Naive B cell (primary cell): ENCODE measurements around the gene RAB44. TPM values are rescaled to one million over a fixed set of nuclear protein-coding genes. Genes with fewer than 3 reads are reported as not detected.
"Not testable (repeated sequence)": the region's sequence is repeated elsewhere in the genome, so short reads cannot be mapped to it uniquely, and the experiment has no call there.

Experiments used
- ATAC-seq, 2 donors: fragments of 150-1000 bp; cut with Tn5 transposase; 2 replicates each; pipeline ENCODE4 v1.10.0; 2021; ENCODE audit warnings: low read depth in 2 of 2, mild to moderate bottlenecking in 2 of 2, moderate library complexity in 2 of 2
- DNase-seq: peaks from one replicate; pipeline ENCODE4 v3.0.0; 2022
- H3K27ac Mint-ChIP-seq, 6 donors: one replicate each; pipeline ENCODE4 v1.8.0; 2020 to 2022; ENCODE audit warnings: mild to moderate bottlenecking in 6 of 6, mixed read lengths in 6 of 6, moderate library complexity in 5 of 6, inconsistent platforms in 2 of 6
- H3K27me3 Mint-ChIP-seq, 3 donors: one replicate each; pipeline ENCODE4 v1.8.0; 2021 to 2022; ENCODE audit warnings: mixed read lengths in 3 of 3, mild to moderate bottlenecking in 1 of 3
- H3K36me3 Mint-ChIP-seq, 2 donors: one replicate each; pipeline ENCODE4 v1.8.0; 2020 to 2022; ENCODE audit warnings: mixed read lengths in 2 of 2, inconsistent platforms in 1 of 2, mild to moderate bottlenecking in 1 of 2
- H3K4me1 Mint-ChIP-seq, 3 donors: one replicate each; pipeline ENCODE4 v1.8.0; 2020 to 2022; ENCODE audit warnings: mixed read lengths in 3 of 3, inconsistent platforms in 1 of 3, mild to moderate bottlenecking in 1 of 3, moderate library complexity in 1 of 3
- H3K4me3 Mint-ChIP-seq, 8 donors: one replicate each; pipeline ENCODE4 v1.8.0; 2020 to 2022; ENCODE audit warnings: mild to moderate bottlenecking in 8 of 8, mixed read lengths in 8 of 8, moderate library complexity in 8 of 8, inconsistent platforms in 2 of 8
- H3K9me3 Mint-ChIP-seq, 7 donors: one replicate each; pipeline ENCODE4 v1.8.0; 2020 to 2022; ENCODE audit warnings: mixed read lengths in 7 of 7, mild to moderate bottlenecking in 5 of 7, inconsistent platforms in 2 of 7, moderate library complexity in 1 of 7
- polyA plus RNA-seq, 6 donors: library from polyadenylated mRNA; unstranded; fragments of 300-500 nt; fragmentation: Illumina TruSeq; gene quantifications; one replicate each; pipeline ENCODE4 v1.2.3, GENCODE V29; 2021; ENCODE audit warnings: low read depth in 6 of 6

Gene RAB44, protein sequence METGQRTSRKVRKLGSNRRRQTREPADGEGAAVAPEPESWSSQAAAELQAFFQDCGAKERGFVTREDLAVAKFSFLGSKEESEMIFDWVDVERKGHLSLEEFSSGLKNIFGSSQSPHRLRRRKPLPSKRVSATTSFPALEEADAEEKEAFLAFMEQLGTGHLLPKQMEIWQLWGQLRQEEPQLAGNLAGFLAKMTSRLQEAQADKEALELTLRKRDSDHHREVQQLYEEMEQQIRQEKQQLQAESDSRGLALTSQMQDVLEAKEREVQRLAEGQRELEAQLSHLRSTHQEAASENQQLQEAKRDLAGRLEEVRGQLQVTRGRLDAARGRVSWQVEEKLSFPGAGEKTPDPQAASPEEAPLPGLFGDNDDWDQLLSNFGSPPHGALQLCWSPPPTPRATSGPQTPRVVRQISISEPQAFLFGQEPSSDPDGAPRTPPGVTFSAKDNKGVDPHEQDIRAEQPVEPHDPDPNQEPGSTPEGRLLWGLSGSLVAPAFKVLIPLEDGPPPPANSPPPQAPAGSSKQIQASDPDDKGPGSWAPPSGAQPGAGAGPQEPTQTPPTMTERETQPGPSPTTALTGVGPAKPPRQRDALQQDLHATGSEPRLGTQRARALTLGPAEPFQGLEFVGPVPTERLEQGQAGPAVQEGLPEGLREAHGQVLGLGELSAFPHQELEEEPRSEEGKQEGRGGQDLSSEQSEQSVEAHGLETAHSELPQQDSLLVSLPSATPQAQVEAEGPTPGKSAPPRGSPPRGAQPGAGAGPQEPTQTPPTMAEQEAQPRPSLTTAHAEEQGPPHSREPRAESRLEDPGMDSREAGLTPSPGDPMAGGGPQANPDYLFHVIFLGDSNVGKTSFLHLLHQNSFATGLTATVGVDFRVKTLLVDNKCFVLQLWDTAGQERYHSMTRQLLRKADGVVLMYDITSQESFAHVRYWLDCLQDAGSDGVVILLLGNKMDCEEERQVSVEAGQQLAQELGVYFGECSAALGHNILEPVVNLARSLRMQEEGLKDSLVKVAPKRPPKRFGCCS
- polyA plus RNA-seq, result not detected

GRCh38 chr6:36697481-36697903, at the start of gene RAB44:
RAB44 (plus strand) TSS chr6:36697826; CDS start chr6:36704236, 6,410 bp downstream.
- peaks cover 0 to 6% of the 10 kb centered on the region in 2 donors for H3K36me3 Mint-ChIP-seq
- peaks cover 57 to 75% (median 68%) of the 10 kb centered on the region in 3 donors for H3K4me1 Mint-ChIP-seq
- no peaks in the 10 kb centered on the region for H3K27me3 Mint-ChIP-seq
- no peaks in the 10 kb centered on the region for H3K9me3 Mint-ChIP-seq
- H3K27ac Mint-ChIP-seq, result peak within 1 kb of the TSS in 4 of 6 donors; percentile 69 to 91 (median 84)
- ATAC-seq (no peak), DNase-seq (no peak)
- H3K4me3 Mint-ChIP-seq, result peak within 1 kb of the TSS in 3 of 8 donors; percentile 2 to 70 (median 60)

DNA sequence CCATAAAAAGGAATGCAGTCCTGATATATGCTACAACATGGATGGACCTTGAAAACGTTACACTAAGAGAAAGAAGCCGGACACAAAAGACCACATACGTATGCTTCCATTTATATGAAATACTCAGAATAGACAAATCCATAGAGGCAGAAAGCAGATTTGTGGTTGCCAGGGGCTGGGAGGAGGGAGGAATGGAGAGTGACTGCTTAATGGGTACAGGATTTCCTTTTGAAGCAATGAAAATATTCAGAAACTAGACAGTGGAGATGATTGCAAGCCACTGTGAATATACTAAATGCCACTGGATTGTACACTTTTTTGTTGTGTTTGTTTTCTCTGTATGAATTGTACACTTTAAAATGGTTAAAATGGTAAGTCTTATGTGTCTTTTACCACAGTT, 48.5 kb upstream of the RAB44 start:
- no peak overlapping the region for H3K4me3 Mint-ChIP-seq
- no peak for ATAC-seq
- peak overlapping the region in 2 of 6 donors; percentile 12 to 34 for H3K27ac Mint-ChIP-seq
- H3K27me3 Mint-ChIP-seq, result no peaks in the 10 kb centered on the region
- no peak for DNase-seq
- H3K9me3 Mint-ChIP-seq, result no peaks in the 10 kb centered on the region
- H3K4me1 Mint-ChIP-seq, result peaks cover 20 to 34% (median 26%) of the 10 kb centered on the region in 3 donors
- H3K36me3 Mint-ChIP-seq, result no peaks in the 10 kb centered on the region

GRCh38 chr6:36649701-36650484, 47.7 kb upstream of the RAB44 start:
- Mint-ChIP-seq H3K4me3 (peak overlapping the region in 2 of 8 donors; percentile 68 to 74), H3K9me3 (no peaks in the 10 kb centered on the region), H3K4me1 (peaks cover 20 to 33% (median 26%) of the 10 kb centered on the region in 3 donors), H3K27me3 (peaks cover 0 to under 1% (median 0%) of the 10 kb centered on the region in 3 donors), H3K27ac (peak overlapping the region in 2 of 6 donors; percentile 12 to 57), H3K36me3 (no peaks in the 10 kb centered on the region)
- DNase-seq, result no peak
- no peak for ATAC-seq

DNA sequence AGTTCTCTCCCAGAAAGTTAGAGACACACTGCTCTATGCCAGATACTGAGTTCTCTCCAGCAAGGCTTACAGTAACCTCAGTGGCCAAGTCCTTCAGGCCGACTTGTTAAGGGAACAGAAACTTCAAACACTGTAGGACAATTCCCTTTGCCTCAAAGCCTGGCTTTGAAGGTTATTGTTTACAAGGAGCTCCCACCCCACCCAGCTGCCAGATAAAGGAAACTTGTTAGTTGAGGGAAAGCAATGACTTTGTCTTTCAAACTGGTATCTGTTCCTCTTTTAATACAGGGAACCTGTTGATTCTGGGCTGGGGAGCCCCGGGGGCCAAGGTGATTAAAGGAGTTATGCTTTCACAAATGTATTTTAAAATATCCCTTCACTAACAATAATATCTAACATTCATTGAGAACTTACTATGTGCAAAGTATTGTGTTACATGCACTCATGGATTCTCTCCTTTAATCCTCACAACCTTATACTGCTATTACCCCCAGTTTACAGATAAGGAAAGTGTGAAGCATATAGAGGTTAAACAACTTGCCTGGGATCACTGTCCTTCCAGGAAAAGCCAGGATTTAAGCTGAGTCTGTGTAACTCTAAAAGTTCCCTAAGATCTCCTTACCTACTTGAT, 46.7 kb upstream of the RAB44 start:
- Mint-ChIP-seq H3K27me3 (peaks cover 0 to 5% (median 0%) of the 10 kb centered on the region in 3 donors), H3K4me3 (peak overlapping the region in 6 of 8 donors; percentile 15 to 68 (median 40)), H3K9me3 (no peaks in the 10 kb centered on the region), H3K36me3 (no peaks in the 10 kb centered on the region), H3K4me1 (peaks cover 25 to 34% (median 26%) of the 10 kb centered on the region in 3 donors), H3K27ac (peak overlapping the region in 2 of 6 donors; percentile 12 to 34)
- peak; percentile 99 for ATAC-seq
- DNase-seq, result peak; percentile 61

DNA sequence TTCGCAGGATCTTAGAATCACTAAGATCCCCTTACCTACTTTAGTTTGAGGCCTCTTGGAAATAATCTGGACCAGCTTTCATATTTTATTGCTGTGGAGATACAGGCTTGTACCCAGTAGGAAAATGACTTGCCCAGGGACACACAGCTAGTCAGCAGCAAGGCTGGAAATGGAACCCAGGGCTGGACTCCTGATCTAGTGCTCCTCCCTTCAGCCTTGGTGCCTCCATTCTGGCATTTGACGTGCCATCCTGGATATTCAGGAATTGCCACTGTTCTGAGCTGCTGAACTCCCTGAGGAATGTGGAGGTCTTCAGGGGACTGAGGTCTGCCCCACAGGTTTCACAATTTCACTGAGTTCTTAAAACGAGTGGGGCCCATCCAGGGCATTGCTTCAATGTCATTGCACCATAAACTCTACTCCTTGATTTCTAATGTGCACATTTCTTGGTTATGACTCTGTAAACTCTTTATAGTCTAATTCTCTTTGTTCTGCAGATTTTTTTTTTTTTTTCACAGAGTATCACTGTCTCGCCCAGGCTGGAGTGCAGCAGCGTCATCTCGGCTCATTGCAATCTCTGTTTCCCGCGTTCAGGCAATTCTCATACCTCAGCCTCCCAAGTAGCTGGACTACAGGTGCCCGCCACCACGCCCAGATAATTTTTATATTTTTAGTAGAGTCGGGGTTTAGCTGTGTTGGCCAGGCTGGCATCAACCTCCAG, 45.8 kb upstream of the RAB44 start:
- Mint-ChIP-seq H3K9me3 (no peaks in the 10 kb centered on the region), H3K27me3 (peaks cover 0 to 5% (median 4%) of the 10 kb centered on the region in 3 donors), H3K4me3 (peak overlapping the region in 4 of 8 donors; percentile 10 to 43 (median 26)), H3K4me1 (peaks cover 25 to 34% (median 26%) of the 10 kb centered on the region in 3 donors), H3K27ac (peak overlapping the region in 1 of 6 donors; percentile 34), H3K36me3 (no peaks in the 10 kb centered on the region)
- ATAC-seq (no peak), DNase-seq (no peak)

DNA sequence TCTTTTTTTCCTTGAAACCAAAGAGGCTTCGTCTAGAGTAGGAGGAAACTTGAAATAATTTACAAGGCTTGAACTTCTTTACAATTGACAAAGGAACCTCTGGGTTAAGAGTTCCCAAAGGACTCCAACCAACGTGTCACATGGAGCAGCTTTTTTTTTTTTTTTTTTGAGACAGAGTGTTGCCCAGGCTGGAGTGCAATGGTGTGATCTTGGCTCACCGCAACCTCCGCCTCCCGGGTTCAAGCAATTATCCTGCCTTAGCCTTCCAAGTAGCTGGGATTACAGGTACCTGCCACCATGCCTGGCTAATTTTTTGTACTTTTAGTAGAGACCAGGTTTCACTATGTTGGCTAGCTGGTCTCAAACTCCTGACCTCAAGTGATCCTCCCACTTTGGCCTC, 43.2 kb upstream of the RAB44 start:
- H3K27ac Mint-ChIP-seq, H3K4me3 Mint-ChIP-seq, H3K36me3 Mint-ChIP-seq, ATAC-seq, DNase-seq, H3K27me3 Mint-ChIP-seq, H3K9me3 Mint-ChIP-seq: not testable (repeated sequence)
- H3K4me1 Mint-ChIP-seq, result peaks cover 25 to 36% (median 34%) of the 10 kb centered on the region in 3 donors

- Mint-ChIP-seq H3K27me3 (peaks cover 0 to 14% (median 8%) of the 10 kb centered on the region in 3 donors), H3K9me3 (no peaks in the 10 kb centered on the region), H3K36me3 (no peaks in the 10 kb centered on the region), H3K4me1 (peaks cover 25 to 35% (median 34%) of the 10 kb centered on the region in 3 donors), H3K4me3 (no peak overlapping the region), H3K27ac (no peak overlapping the region)
- no peak for DNase-seq
- ATAC-seq, result no peak
Observed at GRCh38 chr6:36655085-36655724, 42.4 kb upstream of the RAB44 start.

GRCh38 chr6:36656441-36656840, 41.2 kb upstream of the RAB44 start:
- ATAC-seq (no peak), DNase-seq (no peak)
- Mint-ChIP-seq H3K4me3 (no peak overlapping the region), H3K4me1 (peaks cover 16 to 23% (median 22%) of the 10 kb centered on the region in 3 donors), H3K36me3 (no peaks in the 10 kb centered on the region), H3K9me3 (no peaks in the 10 kb centered on the region), H3K27me3 (peaks cover 0 to 14% (median 8%) of the 10 kb centered on the region in 3 donors), H3K27ac (no peak overlapping the region)

DNA sequence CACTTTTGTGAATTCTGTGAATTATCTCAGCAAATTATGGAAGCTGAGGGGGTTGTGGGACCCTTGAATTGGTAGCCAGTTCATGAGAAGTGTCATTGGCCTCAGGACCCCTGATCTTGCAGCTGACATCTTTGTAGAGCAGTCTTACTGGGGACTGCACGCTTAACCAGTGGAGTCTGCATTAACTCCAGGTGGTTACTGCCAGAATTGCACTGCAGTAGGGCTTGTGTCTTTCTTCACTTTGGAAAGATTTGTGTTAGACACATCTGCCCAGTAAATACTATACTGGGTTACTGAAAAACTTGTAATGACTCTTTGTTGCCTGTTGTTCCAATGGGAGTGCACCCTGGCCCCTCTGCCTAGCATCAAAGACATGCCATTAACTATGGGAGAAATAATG, 40.4 kb upstream of the RAB44 start:
- DNase-seq (no peak), ATAC-seq (no peak)
- no peak overlapping the region for H3K27ac Mint-ChIP-seq
- H3K36me3 Mint-ChIP-seq, result no peaks in the 10 kb centered on the region
- H3K9me3 Mint-ChIP-seq, result no peaks in the 10 kb centered on the region
- H3K4me3 Mint-ChIP-seq, result peak overlapping the region in 1 of 8 donors; percentile 18
- peaks cover 0 to 14% (median 8%) of the 10 kb centered on the region in 3 donors for H3K27me3 Mint-ChIP-seq
- H3K4me1 Mint-ChIP-seq, result peaks cover 10 to 19% (median 17%) of the 10 kb centered on the region in 3 donors

GRCh38 chr6:36657942-36658544, 39.6 kb upstream of the RAB44 start:
- no peaks in the 10 kb centered on the region for H3K9me3 Mint-ChIP-seq
- H3K4me1 Mint-ChIP-seq, result peaks cover 10 to 27% (median 17%) of the 10 kb centered on the region in 3 donors
- H3K4me3 Mint-ChIP-seq, result no peak overlapping the region
- DNase-seq (no peak), ATAC-seq (no peak)
- peaks cover 0 to 14% (median 8%) of the 10 kb centered on the region in 3 donors for H3K27me3 Mint-ChIP-seq
- H3K27ac Mint-ChIP-seq, result no peak overlapping the region
- no peaks in the 10 kb centered on the region for H3K36me3 Mint-ChIP-seq

DNA sequence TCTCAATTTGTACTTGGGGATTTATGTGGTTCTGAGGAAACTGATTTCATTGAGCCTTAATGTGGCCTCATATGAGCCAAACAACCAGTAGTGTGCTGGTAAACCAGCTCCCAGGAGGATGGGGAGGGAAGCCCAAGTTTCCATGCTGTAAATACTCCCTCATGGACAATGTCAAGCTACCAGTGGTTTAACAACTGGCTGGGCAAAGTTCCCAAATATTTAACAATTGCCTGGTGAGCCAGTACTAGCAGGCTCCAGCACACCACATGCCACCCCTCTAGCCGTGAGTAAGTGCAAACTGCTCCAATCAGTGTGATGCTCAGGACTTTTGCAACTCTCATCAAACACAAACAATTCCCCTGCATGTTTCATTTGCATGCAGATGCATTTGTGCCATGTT, 38.4 kb upstream of the RAB44 start:
- no peak overlapping the region for H3K4me3 Mint-ChIP-seq
- DNase-seq (no peak), ATAC-seq (no peak)
- peaks cover 0 to 14% (median 8%) of the 10 kb centered on the region in 3 donors for H3K27me3 Mint-ChIP-seq
- no peaks in the 10 kb centered on the region for H3K36me3 Mint-ChIP-seq
- H3K9me3 Mint-ChIP-seq, result no peaks in the 10 kb centered on the region
- no peak overlapping the region for H3K27ac Mint-ChIP-seq
- peaks cover 10 to 28% (median 19%) of the 10 kb centered on the region in 3 donors for H3K4me1 Mint-ChIP-seq
